ENCODE results near the gene KLRC1. TPM values are rescaled to one million over a fixed set of nuclear protein-coding genes. Genes with fewer than 3 reads are reported as not detected.

KLRC1 gene
- total and polyA plus RNA-seq, 2 of the 8 experiments (the other 6 are each of a cell fraction or from before 2014, with no cell fraction given), result not detected

DNA sequence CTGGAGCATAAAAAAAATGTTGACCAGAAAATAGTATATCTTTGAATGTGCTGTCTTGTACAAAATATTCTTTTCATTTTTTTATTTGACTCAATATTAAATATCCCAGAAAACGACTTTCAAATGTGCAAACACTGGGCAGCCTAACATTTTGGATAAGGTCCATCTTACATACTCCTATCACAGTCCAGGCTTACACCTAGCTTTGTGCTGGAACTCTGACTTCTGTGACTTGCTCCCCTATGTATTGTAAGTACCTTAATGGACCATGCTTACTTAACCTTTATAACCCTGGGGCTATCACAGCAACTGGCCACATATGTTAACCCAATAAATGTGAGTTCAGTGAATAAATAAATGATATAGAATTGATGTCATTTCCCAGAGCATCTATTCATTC is 44.9 kb upstream of the KLRC1 start (continued):
- TF ChIP-seq, protein P1, sequence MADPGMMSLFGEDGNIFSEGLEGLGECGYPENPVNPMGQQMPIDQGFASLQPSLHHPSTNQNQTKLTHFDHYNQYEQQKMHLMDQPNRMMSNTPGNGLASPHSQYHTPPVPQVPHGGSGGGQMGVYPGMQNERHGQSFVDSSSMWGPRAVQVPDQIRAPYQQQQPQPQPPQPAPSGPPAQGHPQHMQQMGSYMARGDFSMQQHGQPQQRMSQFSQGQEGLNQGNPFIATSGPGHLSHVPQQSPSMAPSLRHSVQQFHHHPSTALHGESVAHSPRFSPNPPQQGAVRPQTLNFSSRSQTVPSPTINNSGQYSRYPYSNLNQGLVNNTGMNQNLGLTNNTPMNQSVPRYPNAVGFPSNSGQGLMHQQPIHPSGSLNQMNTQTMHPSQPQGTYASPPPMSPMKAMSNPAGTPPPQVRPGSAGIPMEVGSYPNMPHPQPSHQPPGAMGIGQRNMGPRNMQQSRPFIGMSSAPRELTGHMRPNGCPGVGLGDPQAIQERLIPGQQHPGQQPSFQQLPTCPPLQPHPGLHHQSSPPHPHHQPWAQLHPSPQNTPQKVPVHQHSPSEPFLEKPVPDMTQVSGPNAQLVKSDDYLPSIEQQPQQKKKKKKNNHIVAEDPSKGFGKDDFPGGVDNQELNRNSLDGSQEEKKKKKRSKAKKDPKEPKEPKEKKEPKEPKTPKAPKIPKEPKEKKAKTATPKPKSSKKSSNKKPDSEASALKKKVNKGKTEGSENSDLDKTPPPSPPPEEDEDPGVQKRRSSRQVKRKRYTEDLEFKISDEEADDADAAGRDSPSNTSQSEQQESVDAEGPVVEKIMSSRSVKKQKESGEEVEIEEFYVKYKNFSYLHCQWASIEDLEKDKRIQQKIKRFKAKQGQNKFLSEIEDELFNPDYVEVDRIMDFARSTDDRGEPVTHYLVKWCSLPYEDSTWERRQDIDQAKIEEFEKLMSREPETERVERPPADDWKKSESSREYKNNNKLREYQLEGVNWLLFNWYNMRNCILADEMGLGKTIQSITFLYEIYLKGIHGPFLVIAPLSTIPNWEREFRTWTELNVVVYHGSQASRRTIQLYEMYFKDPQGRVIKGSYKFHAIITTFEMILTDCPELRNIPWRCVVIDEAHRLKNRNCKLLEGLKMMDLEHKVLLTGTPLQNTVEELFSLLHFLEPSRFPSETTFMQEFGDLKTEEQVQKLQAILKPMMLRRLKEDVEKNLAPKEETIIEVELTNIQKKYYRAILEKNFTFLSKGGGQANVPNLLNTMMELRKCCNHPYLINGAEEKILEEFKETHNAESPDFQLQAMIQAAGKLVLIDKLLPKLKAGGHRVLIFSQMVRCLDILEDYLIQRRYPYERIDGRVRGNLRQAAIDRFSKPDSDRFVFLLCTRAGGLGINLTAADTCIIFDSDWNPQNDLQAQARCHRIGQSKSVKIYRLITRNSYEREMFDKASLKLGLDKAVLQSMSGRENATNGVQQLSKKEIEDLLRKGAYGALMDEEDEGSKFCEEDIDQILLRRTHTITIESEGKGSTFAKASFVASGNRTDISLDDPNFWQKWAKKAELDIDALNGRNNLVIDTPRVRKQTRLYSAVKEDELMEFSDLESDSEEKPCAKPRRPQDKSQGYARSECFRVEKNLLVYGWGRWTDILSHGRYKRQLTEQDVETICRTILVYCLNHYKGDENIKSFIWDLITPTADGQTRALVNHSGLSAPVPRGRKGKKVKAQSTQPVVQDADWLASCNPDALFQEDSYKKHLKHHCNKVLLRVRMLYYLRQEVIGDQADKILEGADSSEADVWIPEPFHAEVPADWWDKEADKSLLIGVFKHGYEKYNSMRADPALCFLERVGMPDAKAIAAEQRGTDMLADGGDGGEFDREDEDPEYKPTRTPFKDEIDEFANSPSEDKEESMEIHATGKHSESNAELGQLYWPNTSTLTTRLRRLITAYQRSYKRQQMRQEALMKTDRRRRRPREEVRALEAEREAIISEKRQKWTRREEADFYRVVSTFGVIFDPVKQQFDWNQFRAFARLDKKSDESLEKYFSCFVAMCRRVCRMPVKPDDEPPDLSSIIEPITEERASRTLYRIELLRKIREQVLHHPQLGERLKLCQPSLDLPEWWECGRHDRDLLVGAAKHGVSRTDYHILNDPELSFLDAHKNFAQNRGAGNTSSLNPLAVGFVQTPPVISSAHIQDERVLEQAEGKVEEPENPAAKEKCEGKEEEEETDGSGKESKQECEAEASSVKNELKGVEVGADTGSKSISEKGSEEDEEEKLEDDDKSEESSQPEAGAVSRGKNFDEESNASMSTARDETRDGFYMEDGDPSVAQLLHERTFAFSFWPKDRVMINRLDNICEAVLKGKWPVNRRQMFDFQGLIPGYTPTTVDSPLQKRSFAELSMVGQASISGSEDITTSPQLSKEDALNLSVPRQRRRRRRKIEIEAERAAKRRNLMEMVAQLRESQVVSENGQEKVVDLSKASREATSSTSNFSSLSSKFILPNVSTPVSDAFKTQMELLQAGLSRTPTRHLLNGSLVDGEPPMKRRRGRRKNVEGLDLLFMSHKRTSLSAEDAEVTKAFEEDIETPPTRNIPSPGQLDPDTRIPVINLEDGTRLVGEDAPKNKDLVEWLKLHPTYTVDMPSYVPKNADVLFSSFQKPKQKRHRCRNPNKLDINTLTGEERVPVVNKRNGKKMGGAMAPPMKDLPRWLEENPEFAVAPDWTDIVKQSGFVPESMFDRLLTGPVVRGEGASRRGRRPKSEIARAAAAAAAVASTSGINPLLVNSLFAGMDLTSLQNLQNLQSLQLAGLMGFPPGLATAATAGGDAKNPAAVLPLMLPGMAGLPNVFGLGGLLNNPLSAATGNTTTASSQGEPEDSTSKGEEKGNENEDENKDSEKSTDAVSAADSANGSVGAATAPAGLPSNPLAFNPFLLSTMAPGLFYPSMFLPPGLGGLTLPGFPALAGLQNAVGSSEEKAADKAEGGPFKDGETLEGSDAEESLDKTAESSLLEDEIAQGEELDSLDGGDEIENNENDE (IDR thresholded peaks at IDR 0.05; ENCODE audit: insufficient replicate concordance, low read length), result no peak
- no peak for TF ChIP-seq JUN (IDR thresholded peaks at IDR 0.05; ENCODE audit: low read depth, low read length)
